ENCODE measurements around the gene TNRC6B.
"Not testable (repeated sequence)": the region's sequence is repeated elsewhere in the genome, so short reads cannot be mapped to it uniquely, and the experiment has no call there.

Gene TNRC6B

DNA sequence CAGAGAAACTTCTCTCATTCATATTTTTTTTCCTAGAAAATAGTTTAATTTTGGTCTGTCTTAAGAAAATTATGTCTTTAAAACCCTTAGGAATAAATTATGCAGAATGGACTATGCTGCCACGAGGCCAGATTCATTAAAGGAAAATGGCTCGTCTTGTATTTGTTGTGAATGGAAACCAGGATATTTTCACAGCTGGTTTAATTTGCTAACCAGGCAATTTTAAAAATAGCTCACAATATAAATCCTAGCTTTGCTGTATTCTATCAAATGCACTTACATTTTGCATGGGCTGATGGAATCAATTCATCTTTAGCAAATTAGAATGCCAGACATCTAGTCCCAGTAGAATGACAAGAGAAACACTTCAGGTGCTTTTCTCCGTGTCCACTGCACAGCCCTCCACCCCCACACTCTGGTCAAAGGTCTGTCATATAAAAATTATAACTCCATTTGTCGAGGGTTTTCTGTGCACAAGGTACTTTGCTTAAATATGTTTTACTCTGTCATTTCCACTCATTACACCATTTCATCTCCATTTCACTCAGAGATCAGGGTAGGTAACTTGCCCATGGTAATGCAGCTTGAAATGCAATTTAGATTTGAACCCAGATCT, 20.3 kb upstream of the TNRC6B start:
- Histone ChIP-seq H3K9ac (ENCODE audit: low read length in 2 of 2) (no peak overlapping the region), H3K27me3 (ENCODE audit: control insufficient read depth in 1 of 2, insufficient read depth in 2 of 2, low read length in 2 of 2) (no peaks in the 10 kb centered on the region), H3K27ac (ENCODE audit: low read length) (no peak overlapping the region), H3K4me3 (ENCODE audit: low read length in 2 of 2) (no peak overlapping the region), H3K36me3 (ENCODE audit: control insufficient read depth in 2 of 2, insufficient read depth in 2 of 2, low read length in 2 of 2) (no peaks in the 10 kb centered on the region), H3K4me1 (ENCODE audit: control insufficient read depth, insufficient read depth, low read length) (peaks cover 8% of the 10 kb centered on the region), H3K9me3 (ENCODE audit: control insufficient read depth in 2 of 2, low read length in 2 of 2) (no peaks in the 10 kb centered on the region)

DNA sequence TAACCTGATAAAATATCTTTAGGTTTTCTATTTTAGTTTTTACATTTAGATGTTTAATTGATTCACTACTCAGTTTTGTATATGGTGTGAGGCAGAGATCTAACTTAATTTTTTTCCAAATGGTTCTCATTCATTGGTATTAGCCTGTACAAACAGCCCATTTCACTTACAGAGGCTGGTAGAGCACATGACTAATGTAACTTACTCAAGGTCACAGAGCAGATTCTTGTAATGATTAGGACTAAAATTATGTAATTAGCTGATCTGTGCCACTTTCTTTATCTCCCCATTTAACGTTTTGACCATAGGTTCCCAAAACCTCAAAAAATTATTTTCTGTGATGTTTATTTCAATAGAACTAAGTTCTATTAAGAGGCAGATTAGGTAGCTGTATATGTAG, 16.5 kb upstream of the TNRC6B start:
- Histone ChIP-seq H3K9ac (ENCODE audit: low read length in 2 of 2) (no peak overlapping the region), H3K4me1 (ENCODE audit: control insufficient read depth, insufficient read depth, low read length) (peaks cover 3% of the 10 kb centered on the region)

DNA sequence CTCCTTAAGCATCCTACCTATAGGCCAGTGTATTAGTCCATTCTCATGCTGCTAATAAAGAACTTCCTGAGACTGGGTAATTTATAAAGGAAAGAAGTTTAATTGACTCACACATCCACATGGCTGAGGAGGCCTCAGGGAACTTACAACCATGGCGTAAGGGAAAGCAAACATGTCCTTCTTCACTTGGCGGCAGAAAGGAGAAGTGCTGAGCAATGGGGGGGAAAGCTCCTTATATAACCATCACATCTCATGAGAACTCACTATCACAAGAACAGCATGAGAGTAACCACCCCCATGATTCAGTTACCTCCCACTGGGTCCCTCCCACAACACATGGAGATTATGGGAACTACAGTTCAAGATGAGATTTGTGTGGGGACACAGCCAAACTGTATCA, 12.2 kb upstream of the TNRC6B start:
- not testable (repeated sequence) for H3K9me3 ChIP-seq (ENCODE audit: control insufficient read depth in 2 of 2, low read length in 2 of 2); H3K9ac ChIP-seq (ENCODE audit: low read length in 2 of 2); H3K4me3 ChIP-seq (ENCODE audit: low read length in 2 of 2); H3K36me3 ChIP-seq (ENCODE audit: control insufficient read depth in 2 of 2, insufficient read depth in 2 of 2, low read length in 2 of 2); H3K27me3 ChIP-seq (ENCODE audit: control insufficient read depth in 1 of 2, insufficient read depth in 2 of 2, low read length in 2 of 2); H3K4me1 ChIP-seq (ENCODE audit: control insufficient read depth, insufficient read depth, low read length); H3K27ac ChIP-seq (ENCODE audit: low read length)

More for the DNA sequence above, 16.5 kb upstream of the TNRC6B start:
- no peaks in the 10 kb centered on the region for H3K36me3 ChIP-seq (ENCODE audit: control insufficient read depth in 2 of 2, insufficient read depth in 2 of 2, low read length in 2 of 2)
- H3K27me3 ChIP-seq (ENCODE audit: control insufficient read depth in 1 of 2, insufficient read depth in 2 of 2, low read length in 2 of 2) = no peaks in the 10 kb centered on the region
- H3K4me3 ChIP-seq (ENCODE audit: low read length in 2 of 2) = no peak overlapping the region
- no peak overlapping the region for H3K27ac ChIP-seq (ENCODE audit: low read length)
- no peaks in the 10 kb centered on the region for H3K9me3 ChIP-seq (ENCODE audit: control insufficient read depth in 2 of 2, low read length in 2 of 2)

DNA sequence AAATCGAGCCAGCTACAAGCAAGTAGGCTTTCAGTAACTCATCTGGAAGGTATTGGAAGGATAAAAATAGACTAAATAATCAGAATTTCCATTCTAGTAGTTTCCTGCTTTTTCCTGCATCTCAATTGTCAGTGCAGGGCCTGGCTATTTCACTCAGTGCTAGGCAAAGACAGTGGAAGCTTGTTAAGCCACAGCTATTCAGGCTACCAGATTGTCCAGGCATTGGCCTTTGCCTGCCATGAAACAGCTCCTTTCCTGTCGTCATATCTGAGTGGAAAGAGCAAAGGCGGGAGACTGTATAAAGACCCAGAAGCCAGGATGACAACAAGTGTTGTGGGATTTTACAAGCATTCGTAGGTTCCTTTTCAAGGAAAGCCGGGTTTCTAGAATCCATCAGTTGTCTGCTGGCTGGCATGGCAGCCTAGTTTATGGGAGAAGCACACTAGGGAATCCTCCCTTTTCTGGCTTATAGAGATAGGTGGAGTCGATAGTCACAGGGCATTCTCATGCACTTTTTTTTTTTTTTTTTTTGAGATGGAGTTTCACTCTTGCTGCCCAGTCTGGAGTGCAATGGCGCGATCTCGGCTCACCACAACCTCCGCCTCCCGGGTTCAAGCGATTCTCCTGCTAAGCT, 2.0 kb upstream of the TNRC6B start:
- Histone ChIP-seq H3K27ac (ENCODE audit: low read length) (peak overlapping the region; percentile 77), H3K4me1 (ENCODE audit: control insufficient read depth, insufficient read depth, low read length) (peaks cover 17% of the 10 kb centered on the region), H3K4me3 (ENCODE audit: low read length in 2 of 2) (peak overlapping the region in 1 of 2 donors; percentile 8), H3K36me3 (ENCODE audit: control insufficient read depth in 2 of 2, insufficient read depth in 2 of 2, low read length in 2 of 2) (no peaks in the 10 kb centered on the region), H3K9ac (ENCODE audit: low read length in 2 of 2) (peak overlapping the region in 1 of 2 donors; percentile 29), H3K9me3 (ENCODE audit: control insufficient read depth in 2 of 2, low read length in 2 of 2) (no peaks in the 10 kb centered on the region), H3K27me3 (ENCODE audit: control insufficient read depth in 1 of 2, insufficient read depth in 2 of 2, low read length in 2 of 2) (no peaks in the 10 kb centered on the region)

DNA sequence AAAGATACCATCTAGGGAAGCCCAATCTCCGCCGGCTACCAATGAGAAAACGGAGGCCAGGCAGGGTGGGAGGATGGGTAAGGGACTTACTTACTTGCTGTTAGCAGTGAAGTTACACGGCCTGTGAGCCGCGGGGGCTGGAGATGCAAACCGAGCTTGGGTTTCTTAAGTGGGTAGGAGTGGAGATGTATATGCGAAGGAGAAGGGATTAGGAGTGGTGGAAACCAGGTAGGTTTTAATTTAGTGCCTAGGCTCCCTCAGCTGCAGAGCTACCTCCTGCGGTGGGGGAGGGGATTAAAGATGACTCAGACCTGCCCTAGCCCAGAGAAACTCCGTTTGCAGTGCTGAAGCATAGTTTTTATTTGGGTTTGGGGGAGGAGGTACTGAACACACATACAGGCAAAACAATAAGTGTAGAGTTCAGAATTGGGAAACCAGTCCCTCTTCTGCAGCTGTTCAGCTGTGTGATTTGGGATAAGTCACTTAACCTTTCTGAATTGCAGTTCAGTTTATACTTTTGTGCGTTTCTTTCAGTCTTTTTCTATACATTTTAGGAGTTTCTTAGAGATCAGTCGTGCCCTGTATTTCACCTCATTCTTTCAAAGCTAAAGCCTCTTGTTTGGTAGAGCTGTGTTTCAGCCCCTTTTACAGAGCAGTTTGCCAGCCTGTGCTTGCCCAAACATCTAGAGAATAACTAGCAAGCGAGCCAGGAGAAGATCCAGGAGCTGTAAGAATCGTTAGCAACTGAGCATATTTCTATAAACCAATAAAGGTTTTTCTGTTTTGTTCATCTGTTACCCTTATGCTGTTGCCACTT, 596 bp upstream of the TNRC6B start:
- Histone ChIP-seq H3K27me3 (ENCODE audit: control insufficient read depth in 1 of 2, insufficient read depth in 2 of 2, low read length in 2 of 2) (no peaks in the 10 kb centered on the region), H3K27ac (ENCODE audit: low read length) (peak overlapping the region; percentile 77), H3K9ac (ENCODE audit: low read length in 2 of 2) (peak overlapping the region; percentile 81 to 93), H3K36me3 (ENCODE audit: control insufficient read depth in 2 of 2, insufficient read depth in 2 of 2, low read length in 2 of 2) (no peaks in the 10 kb centered on the region), H3K9me3 (ENCODE audit: control insufficient read depth in 2 of 2, low read length in 2 of 2) (no peaks in the 10 kb centered on the region), H3K4me1 (ENCODE audit: control insufficient read depth, insufficient read depth, low read length) (peaks cover 25% of the 10 kb centered on the region), H3K4me3 (ENCODE audit: low read length in 2 of 2) (peak overlapping the region; percentile 86 to 93)

DNA sequence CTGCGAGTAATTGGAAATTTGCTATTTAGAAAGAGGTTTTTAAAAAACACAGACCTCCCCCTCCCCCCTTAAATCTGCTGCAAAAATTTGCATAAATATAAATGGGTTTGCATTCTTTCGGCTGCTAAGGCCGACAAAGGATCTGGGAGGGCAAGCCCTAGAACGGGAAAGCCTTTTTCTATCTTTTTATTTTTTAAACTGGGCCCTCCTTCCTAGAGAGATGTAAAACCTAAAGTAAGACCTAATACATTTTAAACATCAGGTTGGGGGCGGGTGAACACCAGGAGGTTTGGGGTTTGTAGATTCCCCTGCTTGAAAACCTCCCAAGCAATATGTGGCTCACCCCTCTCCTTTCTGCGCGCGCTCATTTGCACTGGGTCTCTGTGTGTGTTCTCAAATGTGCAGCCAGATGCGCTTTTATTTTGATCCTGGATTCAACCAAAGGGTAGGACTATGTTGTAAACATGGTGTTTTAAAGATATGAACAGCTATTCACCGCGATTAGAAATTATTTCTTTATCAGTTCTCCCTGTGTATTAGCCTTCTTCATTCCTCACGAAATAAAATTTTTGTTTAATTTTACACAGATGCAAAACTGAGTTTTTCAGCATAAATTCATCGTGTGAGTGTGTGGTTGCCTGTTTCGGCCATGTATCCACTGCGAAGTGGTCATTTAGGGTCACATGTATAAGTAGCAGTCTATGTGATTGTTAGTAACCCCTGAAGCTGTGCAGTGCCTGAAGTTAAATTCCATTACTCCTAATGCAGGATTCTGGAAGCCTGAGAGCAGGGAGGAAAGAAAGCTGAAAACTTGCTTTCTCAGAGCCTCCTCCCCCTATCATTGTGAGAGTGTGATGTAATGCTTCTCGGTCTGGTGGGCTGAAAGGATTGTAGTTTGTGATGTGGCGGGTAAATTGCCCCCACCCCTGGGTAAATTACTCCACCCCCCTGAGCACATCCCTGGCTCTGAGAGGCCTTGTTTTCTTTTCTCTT, 988 bp downstream of the TNRC6B start:
- H3K27ac ChIP-seq (ENCODE audit: low read length) = peak overlapping the region; percentile 77
- no peaks in the 10 kb centered on the region for H3K36me3 ChIP-seq (ENCODE audit: control insufficient read depth in 2 of 2, insufficient read depth in 2 of 2, low read length in 2 of 2)
- H3K27me3 ChIP-seq (ENCODE audit: control insufficient read depth in 1 of 2, insufficient read depth in 2 of 2, low read length in 2 of 2) = no peaks in the 10 kb centered on the region
- H3K4me1 ChIP-seq (ENCODE audit: control insufficient read depth, insufficient read depth, low read length) = peaks cover 36% of the 10 kb centered on the region
- H3K4me3 ChIP-seq (ENCODE audit: low read length in 2 of 2) = peak overlapping the region; percentile 86 to 93
- H3K9ac ChIP-seq (ENCODE audit: low read length in 2 of 2) = peak overlapping the region; percentile 81 to 93
- no peaks in the 10 kb centered on the region for H3K9me3 ChIP-seq (ENCODE audit: control insufficient read depth in 2 of 2, low read length in 2 of 2)

DNA sequence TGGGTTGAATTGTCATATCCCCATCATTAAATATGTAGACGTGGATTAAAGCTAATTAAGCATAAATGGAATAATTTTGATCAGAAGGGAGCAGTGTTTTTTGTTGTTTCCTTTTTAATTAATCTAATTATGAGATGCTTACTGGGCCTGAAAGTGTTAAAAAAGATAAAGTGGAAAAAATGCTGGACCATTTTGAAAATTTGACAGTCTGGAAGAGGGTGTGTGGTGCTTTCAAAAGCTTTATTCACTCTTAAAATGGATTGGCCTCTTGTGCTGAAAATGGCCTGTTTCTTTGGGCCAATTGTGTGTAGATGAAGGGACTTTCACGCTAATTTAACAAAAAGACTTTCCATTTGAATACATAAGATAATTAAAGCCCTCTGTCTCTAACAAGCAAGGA, 1.8 kb downstream of the TNRC6B start:
- Histone ChIP-seq H3K4me1 (ENCODE audit: control insufficient read depth, insufficient read depth, low read length) (peaks cover 38% of the 10 kb centered on the region), H3K4me3 (ENCODE audit: low read length in 2 of 2) (peak overlapping the region; percentile 86 to 93), H3K36me3 (ENCODE audit: control insufficient read depth in 2 of 2, insufficient read depth in 2 of 2, low read length in 2 of 2) (no peaks in the 10 kb centered on the region), H3K9me3 (ENCODE audit: control insufficient read depth in 2 of 2, low read length in 2 of 2) (no peaks in the 10 kb centered on the region), H3K27ac (ENCODE audit: low read length) (peak overlapping the region; percentile 77), H3K27me3 (ENCODE audit: control insufficient read depth in 1 of 2, insufficient read depth in 2 of 2, low read length in 2 of 2) (no peaks in the 10 kb centered on the region), H3K9ac (ENCODE audit: low read length in 2 of 2) (peak overlapping the region; percentile 81 to 93)

DNA sequence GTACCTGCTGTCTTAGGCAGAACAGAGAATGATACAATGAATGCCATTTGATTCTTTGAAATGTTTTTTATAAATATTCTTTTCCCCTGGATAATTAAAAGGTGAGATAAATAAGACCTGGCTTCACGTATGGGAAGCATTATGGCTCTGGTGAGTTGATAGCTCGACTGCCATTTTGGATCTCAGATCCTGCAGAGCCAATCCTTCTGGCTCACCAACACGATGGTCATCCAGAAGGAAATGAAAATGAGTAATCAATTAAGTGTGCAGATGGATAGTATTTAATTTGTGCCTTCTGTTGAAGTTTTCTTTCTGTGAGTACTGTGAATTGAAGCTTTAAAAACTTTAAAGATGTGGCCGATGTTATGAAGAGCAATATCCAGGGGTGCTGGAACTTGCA, 2.7 kb downstream of the TNRC6B start:
- Histone ChIP-seq H3K27me3 (ENCODE audit: control insufficient read depth in 1 of 2, insufficient read depth in 2 of 2, low read length in 2 of 2) (no peaks in the 10 kb centered on the region), H3K27ac (ENCODE audit: low read length) (no peak overlapping the region), H3K4me1 (ENCODE audit: control insufficient read depth, insufficient read depth, low read length) (peaks cover 37% of the 10 kb centered on the region), H3K9me3 (ENCODE audit: control insufficient read depth in 2 of 2, low read length in 2 of 2) (no peaks in the 10 kb centered on the region), H3K4me3 (ENCODE audit: low read length in 2 of 2) (peak overlapping the region; percentile 6 to 93), H3K36me3 (ENCODE audit: control insufficient read depth in 2 of 2, insufficient read depth in 2 of 2, low read length in 2 of 2) (no peaks in the 10 kb centered on the region), H3K9ac (ENCODE audit: low read length in 2 of 2) (no peak overlapping the region)

DNA sequence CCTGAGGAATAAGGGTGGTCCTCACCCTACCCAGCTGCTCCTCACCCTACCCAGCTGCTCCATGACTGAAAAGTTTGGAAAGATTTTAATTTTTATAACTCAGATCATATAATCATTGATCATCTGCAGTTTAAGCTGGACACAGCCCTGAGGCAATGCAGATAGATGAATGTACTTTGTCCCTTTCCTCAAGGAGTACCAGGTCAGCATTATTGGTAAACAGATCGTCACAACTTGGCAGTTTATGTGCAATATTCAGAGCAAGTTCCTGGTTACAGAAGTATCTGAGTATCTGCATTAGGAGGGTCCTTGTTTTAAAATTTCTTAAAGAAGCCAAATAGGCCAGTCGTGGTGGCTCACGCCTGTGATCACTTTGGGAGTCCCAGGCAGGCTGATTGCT, 3.6 kb downstream of the TNRC6B start:
- Histone ChIP-seq H3K9ac (ENCODE audit: low read length in 2 of 2) (no peak overlapping the region), H3K27me3 (ENCODE audit: control insufficient read depth in 1 of 2, insufficient read depth in 2 of 2, low read length in 2 of 2) (no peaks in the 10 kb centered on the region), H3K4me1 (ENCODE audit: control insufficient read depth, insufficient read depth, low read length) (peaks cover 32% of the 10 kb centered on the region), H3K9me3 (ENCODE audit: control insufficient read depth in 2 of 2, low read length in 2 of 2) (no peaks in the 10 kb centered on the region), H3K27ac (ENCODE audit: low read length) (no peak overlapping the region), H3K36me3 (ENCODE audit: control insufficient read depth in 2 of 2, insufficient read depth in 2 of 2, low read length in 2 of 2) (no peaks in the 10 kb centered on the region), H3K4me3 (ENCODE audit: low read length in 2 of 2) (peak overlapping the region; percentile 6 to 23)

DNA sequence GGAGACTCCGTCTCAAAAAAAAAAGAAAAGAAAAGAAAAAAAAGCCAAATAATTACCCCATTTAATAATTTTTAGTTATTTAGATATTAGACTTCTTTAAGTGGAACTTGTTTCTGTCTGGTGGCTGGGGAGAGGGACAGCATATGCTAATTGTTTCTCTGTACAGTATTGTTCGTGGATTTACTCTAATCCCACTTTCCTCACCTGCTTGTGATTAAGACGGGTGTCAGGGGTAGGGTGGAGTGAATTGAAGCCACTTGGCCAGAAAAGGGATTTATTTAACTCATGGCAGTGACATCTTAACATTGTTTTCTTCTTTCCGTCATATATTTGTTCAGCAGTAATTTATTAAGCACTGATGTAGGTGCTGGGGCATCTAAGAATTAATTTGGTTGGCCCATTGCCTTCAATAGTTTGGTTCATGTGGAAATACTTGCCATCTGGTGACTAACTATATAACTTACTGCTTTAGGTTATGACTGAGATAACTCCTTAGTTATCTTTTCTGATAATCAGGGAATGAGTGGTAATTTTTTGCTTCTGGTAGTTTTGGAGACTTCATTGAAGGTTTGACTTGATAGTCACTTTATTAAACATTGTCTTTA, 4.6 kb downstream of the TNRC6B start:
- no peaks in the 10 kb centered on the region for H3K36me3 ChIP-seq (ENCODE audit: control insufficient read depth in 2 of 2, insufficient read depth in 2 of 2, low read length in 2 of 2)
- no peaks in the 10 kb centered on the region for H3K9me3 ChIP-seq (ENCODE audit: control insufficient read depth in 2 of 2, low read length in 2 of 2)
- H3K9ac ChIP-seq (ENCODE audit: low read length in 2 of 2) = no peak overlapping the region
- peak overlapping the region in 1 of 2 donors; percentile 10 for H3K4me3 ChIP-seq (ENCODE audit: low read length in 2 of 2)
- no peaks in the 10 kb centered on the region for H3K27me3 ChIP-seq (ENCODE audit: control insufficient read depth in 1 of 2, insufficient read depth in 2 of 2, low read length in 2 of 2)
- peaks cover 22% of the 10 kb centered on the region for H3K4me1 ChIP-seq (ENCODE audit: control insufficient read depth, insufficient read depth, low read length)
- peak overlapping the region; percentile 42 for H3K27ac ChIP-seq (ENCODE audit: low read length)

Data from stomach smooth muscle (tissue), 2 donors.